ENCODE data around the gene AUTS2. TPM values are rescaled to one million over a fixed set of nuclear protein-coding genes. Genes with fewer than 3 reads are reported as not detected.

The AUTS2 gene
- total and polyA plus RNA-seq, 2 experiments from 2014 or later = 32.0 to 91.0 TPM

DNA sequence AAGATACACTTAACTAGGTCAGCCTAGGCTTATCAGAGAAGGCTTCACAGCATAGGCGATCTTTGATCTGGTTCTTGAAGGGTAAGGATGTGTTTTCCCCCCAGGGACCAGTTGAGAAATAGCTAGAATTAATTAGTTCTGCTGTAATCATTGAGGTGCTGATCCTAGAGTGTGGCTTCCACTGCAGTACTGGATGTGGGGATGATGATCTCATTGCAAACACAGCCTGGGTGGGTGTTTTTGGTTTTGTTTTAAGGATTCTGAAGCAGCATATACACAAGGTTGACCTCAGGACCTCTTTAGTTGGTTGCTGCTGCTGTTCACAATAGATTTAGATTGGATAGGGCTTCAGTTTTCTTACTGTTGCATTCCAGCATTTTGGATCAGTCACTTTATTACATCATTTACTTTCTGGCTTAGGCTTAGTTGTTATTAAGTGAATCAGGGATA lies 159.7 kb downstream of the AUTS2 start (continued):
- TF ChIP-seq ZNF462 (CRISPR knock-in tag; IDR thresholded peaks at IDR 0.05) (no peak), REST (IDR thresholded peaks at IDR 0.05; ENCODE audit: unreplicated experiment) (no peak)

- no peak for ATAC-seq
- Histone ChIP-seq H2AFZ (no peak overlapping the region), H3K4me3 (no peak overlapping the region), H3K9me2 (ENCODE audit: insufficient read depth) (no peaks in the 10 kb centered on the region), H3K4me2 (no peak overlapping the region), H3F3A (replicated peaks; ENCODE audit: low read depth) (no peaks in the 10 kb centered on the region), H4K20me1 (replicated peaks; ENCODE audit: insufficient read depth) (no peaks in the 10 kb centered on the region), H3K27me3 (ENCODE audit: insufficient read depth) (no peaks in the 10 kb centered on the region), H3K27ac (ENCODE audit: low read depth) (no peak overlapping the region), H3K4me1 (ENCODE audit: insufficient read depth) (peaks cover 15% of the 10 kb centered on the region), H3K79me2 (replicated peaks; ENCODE audit: insufficient read depth) (no peaks in the 10 kb centered on the region), H3K36me3 (ENCODE audit: insufficient read depth) (no peaks in the 10 kb centered on the region)
- Mint-ChIP-seq H3K9me3 (no peaks in the 10 kb centered on the region), H3K36me3 (ENCODE audit: low read depth) (no peaks in the 10 kb centered on the region), H3K4me3 (no peak overlapping the region), H3K27ac (no peak overlapping the region), H3K27me3 (ENCODE audit: insufficient read depth, low read depth, poor library complexity) (no peaks in the 10 kb centered on the region), H3K4me1 (peaks cover 30% of the 10 kb centered on the region)
- DNase-seq (ENCODE audit: low spot score) = no peak
- no peak for TF ChIP-seq JUNB (IDR thresholded peaks at IDR 0.05; ENCODE audit: unreplicated experiment)
- TF ChIP-seq CREB1 (CRISPR knock-in tag; IDR thresholded peaks at IDR 0.05; ENCODE audit: low read depth) = no peak
- TF ChIP-seq STAT1 (IDR thresholded peaks at IDR 0.05; ENCODE audit: unreplicated experiment) = no peak
- TF ChIP-seq REST (IDR thresholded peaks at IDR 0.05; ENCODE audit: unreplicated experiment) = no peak
Observed at GRCh38 chr7:69759373-69759772, 161.1 kb downstream of the AUTS2 start.

Data from GM23338 (cell line).